Right kidney (tissue), 1 donor: ENCODE results near the gene POMT2.

Source experiments
- DNase-seq: peaks from one replicate; pipeline ENCODE4 v3.0.0-alpha.2; 2016

The POMT2 gene

DNA sequence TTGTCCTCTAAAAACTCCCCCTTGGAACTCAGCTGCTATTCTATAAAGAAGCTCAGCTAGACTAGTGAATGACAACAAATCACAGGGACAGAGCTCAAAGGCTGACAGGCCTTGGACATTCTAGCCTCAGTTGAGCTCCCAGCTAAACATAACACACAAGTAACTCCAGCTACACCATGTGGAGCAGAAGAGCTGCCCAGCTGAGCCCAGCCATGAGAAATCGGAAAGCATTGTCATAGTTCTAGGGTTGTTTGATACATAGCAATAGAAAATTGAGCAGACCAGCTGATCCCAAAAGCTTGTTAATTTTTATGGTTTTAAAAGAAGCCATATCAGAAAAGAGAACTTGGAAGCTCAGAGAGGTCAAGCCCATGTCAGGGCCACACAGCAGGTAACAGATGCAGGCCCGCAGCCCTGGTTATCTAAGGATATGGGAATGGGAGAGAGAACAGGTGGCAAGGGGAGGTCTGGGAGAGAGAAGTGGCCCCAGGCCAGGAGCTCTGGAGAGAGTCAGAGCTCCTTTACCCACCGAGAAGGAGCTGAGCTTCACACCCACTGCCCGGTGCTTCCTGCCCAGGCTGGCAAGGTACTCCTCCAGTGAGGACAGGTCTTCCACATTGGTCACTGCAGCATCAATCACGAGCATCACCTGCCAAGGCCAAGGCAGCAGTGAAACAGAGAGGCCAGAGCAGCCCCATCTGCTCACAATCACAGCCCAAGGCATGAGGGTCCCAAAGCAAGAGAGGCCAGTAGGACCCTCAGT lies 52.6 kb downstream of the POMT2 start:
- DNase-seq: no peak

DNA sequence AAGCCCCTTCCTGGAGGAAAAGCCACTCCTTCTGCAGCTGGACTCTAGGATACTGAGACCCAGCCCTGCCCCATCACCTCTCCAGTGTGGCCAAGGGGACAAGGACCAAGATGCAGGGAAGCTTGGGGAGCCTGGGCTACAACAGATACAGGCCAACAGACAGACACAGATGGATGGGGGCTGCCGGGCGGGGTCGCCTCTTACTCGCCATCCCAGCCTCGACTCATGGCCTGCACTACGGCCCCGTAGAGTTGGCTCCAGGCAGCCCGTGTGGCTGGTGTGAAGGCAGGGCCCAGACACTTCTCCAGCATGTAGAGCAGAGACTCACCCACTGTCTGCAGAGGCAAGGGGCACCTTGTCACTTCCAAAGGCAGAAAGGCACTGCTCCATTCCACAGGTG lies 54.3 kb downstream of the POMT2 start:
- no peak for DNase-seq

DNA sequence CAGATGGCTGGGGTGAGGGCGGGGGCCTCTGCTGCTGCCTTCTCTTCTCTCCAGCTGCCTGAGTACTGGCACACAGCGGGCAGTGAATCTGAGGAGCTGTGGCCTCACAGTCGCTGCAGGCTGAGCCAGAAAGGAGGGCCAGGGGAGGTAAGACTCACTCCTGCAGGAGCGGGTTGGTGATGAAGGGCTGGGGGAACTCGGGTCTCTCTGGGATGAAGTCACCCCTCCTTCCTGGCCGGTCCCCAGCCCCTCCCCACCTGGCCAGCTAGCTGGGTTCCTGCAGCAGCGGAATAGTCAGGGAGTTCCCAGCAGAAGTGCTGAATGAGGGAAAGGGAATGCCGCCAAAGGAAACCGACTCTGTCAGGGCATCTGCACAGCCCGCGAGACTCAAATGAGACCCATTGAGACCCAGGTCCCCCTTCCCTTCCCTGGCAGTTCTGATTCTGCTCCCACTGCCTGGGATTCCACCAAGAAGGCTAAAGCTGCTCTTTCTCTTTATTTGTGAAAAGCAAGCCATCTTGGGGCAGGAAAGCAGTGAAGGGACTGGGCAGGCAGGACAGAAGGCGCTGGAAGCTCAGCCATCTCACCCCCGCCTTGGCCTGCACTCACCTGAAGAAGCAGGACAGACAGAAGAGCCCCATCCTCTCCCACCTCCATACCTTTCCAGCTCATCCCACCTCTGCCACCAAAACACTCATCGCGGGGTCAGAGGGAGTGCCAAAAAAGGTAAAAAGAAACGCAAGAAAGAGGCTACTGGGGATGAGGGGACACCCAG lies 54.9 kb downstream of the POMT2 start:
- DNase-seq: no peak

DNA sequence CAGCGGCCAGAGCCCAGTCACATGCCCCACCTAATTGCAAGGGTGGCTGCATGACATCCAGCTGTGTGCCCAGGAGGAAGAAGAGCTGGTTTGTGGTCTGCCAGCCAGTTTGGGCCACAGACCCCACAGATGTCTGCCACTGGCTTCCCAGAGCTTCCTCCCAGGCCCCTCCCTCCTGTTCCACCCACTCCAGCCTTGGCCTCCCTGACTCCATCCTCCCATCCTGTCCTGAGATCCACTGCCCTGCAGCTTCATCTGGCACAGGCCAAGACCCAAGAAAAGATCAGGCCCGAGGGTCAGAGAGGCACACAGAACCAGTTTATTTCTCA lies 55.5 kb downstream of the POMT2 start:
- no peak for DNase-seq

DNA sequence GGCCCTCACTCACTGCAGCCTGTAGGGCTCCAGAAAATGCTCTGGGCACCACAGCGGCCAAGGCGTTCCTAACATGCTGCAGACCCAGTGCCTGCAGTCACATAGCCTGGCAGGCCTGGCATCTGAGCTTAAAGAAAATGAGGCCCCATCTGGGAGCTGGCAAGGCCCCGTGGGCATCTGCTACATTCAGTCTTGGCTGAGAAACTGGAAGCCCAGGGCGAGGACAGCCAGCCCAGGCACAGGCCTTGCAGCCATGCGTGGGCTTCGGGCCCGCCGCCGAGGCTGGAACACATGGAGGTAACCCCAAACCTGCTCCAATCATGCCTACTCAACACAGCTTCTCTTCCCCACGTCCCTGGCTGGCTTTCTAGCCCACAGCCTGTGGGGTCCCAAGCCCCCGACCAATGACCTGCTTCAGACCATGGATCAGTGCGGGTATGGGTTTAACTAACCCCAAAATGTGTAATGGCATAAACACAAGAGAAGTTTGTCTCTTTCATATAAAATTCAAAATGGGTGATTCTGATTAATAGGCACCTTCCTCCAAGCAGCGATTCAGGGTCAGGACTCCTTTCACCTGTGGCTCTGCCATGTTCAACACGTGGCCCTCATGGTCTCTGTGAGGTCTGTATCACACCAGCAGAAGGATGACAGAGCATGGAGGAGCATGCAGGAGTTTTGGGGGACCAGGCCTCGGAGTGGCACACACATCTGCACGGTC lies 56.1 kb downstream of the POMT2 start:
- no peak for DNase-seq

DNA sequence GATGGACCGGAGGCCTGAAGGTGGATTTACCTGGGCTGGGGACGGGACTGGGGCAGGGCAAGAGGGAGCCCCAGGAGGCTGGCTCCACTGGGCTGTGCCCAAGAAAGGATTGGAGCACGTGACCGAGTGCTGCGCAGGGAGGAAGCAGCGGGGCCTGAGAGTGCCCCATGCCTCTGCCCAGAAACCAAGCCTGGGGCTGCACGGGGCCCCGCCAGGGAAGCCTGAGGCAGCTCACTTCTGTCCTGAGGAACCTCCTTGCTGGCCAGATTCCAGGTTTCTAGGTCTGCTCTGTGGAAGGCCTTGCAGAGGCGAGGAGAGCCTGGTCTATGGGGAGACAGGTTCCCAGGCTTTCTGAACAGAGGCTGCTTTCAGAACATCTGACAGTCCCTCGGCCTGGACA lies 60.1 kb downstream of the POMT2 start:
- no peak for DNase-seq

DNA sequence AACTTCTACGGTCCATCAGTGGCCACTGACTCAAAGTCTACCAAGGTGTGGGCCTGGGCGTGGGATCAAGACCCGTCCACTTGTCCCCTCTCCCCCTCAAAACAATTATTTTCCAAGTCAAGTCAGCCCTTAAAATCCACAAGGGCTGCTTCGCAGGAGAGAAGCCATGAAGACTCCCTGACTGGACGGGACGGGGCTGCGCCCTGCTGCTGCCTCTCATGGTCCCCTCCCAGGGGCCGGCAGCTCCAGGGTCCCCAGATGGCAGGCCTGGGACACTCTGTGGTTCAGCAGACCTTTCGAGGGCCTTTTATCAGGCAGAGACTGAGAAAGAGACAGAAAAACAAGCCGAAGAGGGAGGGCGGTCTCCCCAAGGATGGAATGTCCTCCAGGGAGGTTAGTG lies 60.5 kb downstream of the POMT2 start:
- no peak for DNase-seq

DNA sequence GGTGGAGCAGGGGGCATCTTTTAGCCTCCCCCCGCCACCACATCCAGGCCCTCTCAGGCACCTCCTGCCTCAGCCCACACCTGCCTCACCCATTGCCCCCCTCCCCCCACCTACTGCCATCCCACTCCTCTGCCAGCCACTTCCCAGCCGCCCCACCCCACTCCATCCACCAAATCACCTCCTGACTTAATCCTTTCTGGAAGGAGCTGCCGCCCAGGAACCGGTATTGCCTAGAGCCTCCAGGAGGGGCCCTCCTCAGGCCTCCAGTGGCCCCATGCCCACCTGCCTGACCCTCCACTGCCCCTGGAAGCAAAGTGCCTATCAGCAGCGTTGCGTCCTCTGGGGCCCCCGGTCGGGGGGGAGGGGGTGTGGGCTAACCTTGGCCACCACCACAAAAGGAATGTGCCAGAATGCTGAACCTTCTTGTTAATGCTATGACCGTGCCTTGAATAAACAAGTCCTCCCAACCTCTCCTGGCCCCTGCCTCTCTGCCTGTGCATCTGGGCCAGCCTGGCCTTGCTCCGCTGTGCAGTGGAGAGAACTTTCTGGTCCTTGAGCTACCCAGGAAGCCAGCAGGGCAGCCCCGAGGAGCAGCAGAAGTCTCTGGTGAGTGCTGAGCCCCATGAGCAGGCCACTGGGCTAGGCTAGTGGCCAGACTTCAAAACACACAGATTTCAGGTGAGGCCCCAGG lies 61.5 kb downstream of the POMT2 start:
- DNase-seq: no peak

DNA sequence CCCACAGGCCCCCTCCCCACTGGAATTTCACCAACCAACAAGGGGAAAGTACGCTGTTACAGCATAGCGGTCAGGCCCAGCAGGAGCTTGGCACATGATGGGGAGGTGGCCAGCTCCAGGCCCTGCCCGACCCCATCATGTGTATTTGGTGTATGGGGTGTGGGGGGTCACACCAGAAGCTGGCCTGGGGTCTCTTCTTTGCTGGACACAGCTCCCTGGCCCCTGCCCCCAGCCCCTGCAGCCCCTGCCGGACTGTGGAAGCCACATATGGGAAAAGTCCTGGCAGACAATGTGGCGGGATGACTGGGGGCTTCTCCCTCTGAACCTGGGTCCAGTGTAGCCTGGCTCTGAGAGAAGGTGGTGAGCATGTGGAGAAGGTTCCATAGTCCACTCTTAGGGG lies 62.1 kb downstream of the POMT2 start:
- no peak for DNase-seq

DNA sequence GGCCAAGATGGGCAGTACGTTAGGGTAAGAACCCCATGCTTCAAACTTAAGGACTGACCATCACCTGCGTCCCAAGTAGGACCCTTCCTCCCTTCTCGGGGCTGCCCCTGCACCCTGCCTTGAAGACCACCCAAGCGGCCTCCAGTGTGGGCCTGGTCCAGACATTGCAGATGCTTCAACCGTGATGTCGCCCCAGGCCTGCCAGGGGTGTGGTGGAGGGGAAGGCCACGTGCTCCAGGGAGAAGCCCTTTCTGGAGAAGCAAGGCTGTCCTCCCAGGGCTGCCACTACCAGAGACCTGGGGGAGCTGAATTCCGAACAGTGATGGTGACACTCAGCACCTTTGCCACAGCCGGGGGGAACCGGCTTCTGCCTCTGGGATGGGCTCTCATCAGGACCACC lies 63.0 kb downstream of the POMT2 start:
- DNase-seq: no peak

DNA sequence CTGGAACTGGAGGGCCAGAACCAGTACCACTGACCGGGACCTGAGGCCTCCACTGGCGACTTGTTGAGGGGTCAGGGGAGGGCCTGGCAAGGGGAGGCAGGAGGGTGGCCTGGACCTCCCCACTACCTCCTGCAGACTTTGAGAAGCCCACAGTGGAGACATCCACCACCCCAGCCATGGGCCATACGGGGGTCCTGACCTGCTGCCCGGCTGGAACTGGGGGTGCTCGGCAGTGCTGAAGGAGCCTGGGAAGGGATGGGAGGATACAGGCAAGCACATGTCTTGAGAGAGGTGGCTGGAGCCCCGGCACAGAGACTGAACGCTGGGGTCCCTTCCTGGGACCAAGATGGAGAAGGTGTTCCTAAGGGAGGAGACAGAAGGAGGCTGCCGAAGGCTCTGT lies 64.0 kb downstream of the POMT2 start:
- DNase-seq: no peak

DNA sequence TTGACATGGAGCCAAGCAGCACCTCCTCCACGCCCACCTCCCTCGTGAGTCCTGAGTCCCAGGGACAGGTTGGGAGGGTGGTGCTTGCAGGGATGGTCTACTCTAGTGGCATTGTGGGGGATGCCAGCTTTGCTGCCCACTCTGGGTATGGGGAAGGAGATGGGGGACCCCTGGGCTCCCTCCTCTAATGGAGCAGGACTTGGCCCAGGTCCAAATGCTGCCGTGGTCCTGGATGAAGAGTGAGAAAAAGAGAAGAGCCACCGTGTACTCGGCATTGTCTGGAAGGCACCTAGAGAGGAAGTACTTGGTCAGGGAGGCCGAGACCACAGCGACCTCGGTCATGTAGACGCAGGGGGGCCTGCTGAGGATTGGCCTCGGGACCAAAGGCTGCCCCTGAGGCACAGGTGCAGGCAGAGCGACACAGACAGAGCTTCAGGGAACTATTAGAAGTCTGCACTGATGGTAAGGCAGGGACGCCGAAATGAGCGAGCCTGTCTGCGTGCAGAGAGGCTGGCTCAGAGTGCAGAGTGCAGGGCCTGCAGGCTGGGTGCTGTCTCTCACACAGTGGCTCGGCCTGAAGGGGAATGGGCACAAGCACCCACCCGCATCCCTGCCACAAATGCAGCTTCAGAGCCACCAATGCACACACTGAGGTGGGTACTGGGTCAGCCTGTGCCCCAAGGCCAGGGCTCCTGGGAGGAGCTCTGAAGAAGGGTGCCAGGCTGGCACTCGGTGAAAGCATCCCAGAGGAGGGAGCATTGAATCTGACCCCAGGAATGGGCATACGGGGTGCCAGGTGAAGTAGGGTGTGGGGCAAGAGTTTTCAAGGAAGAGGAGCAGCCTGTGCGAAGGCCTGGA lies 67.1 kb downstream of the POMT2 start:
- no peak for DNase-seq

DNA sequence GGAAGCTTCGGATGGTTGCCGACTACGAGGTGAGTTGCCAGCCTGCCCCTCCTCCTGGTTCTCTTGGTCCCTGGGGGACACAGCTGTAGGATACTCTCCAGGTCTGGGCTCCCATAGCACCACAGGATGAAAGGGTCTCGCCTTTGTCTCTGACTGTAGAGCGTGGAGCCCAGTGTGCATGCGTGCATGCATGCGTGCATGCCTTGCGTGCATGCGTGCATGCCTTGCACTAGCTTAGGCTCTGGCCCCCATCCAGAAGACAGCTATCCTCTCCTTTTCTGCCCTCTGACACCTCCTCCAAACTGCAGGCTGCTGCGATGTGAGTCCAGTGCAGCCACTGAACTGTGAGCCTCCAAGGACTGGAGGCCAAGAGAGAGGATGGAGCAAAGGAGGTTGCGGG lies 68.8 kb downstream of the POMT2 start:
- DNase-seq: no peak

DNA sequence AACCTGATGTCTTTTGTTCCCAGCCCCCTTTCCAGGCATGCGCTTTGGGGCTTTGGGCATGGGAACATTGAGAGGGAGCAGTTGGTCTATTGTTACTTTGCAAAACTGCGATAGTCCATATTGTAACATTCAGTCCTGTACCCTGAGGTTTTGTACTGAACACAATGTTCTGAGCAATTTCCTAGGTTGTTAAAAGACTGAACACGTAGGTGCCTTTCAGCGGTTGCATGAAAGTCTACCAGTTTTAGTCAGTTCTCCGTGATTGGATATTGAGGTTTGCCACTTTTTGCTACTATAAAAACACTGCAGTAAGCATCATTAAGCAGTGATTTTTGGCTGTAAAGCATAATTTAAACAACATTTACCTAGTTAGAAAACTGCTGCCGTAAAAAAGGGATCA lies 69.8 kb downstream of the POMT2 start:
- no peak for DNase-seq

DNA sequence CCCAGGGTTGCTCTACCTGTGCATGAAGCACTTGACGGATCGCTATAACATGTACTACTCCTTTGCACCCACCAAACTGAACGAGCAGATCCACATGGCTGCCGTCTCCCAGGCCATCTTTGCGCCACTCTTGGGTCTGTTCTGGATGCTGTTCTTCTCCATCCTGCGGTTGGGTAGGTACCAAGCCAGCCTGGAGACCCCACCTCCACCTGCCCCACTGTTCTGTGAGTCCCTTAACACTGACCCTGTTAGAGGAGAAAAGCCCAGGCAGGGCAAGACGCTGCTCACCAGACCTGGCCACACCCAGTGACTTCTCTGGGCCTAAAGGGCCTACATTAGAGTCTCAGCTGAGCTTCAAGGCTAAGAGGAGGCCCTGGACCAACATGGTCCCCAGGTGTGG lies 71.4 kb downstream of the POMT2 start:
- no peak for DNase-seq

DNA sequence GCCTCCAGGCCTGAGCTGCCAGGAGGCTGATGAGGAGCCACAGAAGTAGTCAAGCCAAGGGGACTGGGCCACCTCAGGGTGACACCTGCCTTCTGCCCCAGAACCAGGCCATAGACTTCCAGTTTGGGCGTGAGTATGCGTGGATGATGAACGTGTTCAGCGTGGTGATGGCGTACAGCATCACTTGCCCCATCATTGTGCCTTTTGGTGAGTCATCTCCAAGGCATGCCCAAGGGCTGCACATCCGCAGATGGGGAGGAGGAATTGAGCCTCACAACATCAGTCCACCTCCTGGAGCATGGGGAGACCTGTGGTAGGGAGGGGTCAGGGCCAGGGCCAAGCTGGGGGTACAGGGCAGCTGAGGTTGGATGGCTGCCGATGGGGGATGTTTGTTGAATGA lies 72.0 kb downstream of the POMT2 start:
- no peak for DNase-seq

DNA sequence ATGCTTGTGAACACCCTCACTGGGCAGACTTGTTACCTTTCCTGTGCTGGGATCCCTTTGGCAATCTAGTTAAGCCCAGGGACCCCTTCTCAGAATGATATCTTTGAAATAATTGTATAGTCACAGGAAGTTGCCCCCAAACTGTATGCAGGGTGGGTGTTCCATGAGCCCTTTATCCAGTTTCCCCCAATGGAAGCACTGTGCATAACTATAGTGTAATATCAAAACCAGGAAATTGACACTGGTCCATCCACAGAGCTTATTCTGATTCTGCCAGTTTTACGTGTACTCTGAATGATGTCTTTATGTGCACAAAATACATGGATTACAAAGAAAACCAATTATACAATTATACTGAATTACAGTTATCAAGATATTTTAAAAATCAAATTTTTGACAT lies 73.9 kb downstream of the POMT2 start:
- DNase-seq: no peak

DNA sequence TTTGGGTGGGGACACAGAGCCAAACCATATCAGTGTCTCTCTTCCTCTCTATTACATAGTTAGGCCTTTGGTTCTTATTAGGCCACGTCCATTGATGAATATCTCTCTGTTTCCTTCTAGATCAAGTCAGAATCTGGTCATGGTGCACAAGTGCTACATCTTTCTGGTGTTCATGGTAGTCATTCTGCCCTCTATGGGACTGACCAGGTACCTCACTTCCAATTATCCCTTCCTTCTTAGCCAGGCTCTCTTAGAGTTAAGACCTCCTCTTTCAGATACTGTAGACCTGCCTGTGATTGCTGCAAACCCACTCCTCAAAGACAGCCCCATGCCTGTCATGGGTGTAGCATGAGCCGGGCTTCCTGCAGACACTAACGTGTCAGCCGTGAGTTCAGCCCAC lies 74.9 kb downstream of the POMT2 start:
- DNase-seq: no peak

DNA sequence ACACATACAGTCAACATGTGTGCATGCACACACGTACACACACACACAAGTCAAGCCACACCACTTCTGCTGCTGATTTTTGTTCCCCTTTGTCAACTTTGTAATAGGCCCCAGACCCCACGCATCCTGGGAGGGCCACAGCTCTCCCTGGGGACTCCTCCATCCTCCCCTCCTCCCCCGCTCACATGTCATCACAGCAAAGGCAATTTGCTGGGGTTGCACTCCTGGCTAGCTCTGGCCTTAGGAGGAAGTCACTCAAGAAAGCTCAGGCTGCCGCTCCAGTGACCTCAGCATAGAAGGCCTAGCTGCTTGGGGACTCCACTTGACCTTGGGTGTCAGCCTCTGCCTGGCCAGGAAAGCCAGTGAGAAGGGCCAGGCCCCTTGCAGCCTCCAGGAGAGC lies 76.8 kb downstream of the POMT2 start:
- no peak for DNase-seq

DNA sequence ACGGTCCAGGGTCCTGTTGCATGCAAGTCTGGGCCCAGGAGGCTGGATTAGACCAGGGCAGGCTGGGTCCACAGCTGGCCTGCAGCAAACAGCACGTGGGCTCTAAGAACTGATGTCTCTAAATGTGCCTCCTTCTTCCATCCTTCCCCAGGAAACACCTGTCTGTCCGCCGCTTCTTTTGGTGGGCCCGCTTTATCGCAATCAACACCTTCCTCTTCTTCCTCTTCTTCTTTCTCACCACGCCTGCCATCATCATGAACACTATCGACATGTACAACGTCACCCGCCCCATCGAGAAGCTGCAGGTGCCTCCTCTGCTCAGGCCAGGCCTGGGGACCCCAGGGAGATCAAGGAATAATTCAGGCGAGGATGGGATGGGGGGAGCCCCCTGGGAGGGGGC lies 77.9 kb downstream of the POMT2 start:
- DNase-seq: no peak

DNA sequence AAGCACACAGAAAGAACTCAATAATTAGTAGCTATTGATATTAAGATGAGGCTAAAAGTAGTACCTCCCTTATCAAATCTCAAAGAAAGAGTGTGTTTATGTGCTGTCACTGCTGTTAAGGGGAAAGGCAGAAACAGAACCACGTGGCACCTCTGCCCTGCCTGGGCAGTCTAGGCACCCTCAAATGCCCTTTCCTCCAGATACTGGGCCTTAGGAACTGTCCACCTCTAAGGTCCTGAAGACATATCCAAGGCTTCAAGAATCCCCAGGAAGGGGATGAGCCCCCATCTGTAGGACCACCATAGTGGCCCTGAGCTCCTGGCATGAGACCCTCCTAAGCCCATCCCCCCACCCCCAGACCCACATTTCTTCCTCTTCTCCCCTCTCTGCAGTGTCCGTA lies 78.7 kb downstream of the POMT2 start:
- no peak for DNase-seq

DNA sequence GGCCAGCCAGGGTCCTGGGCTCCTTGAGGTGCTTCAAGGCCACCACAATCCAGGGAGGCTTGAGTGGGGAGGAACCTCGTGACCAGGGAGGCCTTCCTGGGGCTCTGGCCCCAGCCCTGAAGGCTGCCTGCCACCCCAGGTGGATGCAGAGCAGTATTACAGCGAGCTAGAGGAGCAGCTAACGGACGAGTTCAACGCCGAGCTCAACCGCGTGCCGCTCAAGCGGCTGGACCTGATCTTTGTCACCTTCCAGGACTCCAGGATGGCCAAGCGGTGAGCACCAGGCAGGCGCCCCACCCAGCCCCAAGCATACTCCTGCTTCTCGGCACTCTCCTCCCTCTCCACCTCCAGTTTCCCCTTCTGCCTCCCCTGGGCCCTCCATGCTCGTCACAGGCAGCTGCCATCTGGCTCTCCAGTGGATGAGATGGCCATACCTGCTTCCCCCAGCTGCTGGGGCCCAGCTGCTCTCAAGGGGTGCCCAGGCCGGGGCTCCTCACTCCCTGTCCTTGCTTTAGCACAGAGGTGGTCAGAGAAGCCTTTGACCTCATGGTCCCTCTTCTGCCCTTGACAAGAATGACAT lies 80.3 kb downstream of the POMT2 start:
- no peak for DNase-seq
